GM21723 (cell line): ENCODE measurements around the gene CAVIN3.

Experiments used
- ATAC-seq: cut with Tn5 transposase; IDR thresholded peaks from one replicate; pipeline ENCODE4 v1.9.1; 2021; ENCODE audit warnings: mild to moderate bottlenecking, moderate library complexity; ENCODE audit not compliant: unreplicated experiment

Gene CAVIN3, protein sequence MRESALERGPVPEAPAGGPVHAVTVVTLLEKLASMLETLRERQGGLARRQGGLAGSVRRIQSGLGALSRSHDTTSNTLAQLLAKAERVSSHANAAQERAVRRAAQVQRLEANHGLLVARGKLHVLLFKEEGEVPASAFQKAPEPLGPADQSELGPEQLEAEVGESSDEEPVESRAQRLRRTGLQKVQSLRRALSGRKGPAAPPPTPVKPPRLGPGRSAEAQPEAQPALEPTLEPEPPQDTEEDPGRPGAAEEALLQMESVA

DNA sequence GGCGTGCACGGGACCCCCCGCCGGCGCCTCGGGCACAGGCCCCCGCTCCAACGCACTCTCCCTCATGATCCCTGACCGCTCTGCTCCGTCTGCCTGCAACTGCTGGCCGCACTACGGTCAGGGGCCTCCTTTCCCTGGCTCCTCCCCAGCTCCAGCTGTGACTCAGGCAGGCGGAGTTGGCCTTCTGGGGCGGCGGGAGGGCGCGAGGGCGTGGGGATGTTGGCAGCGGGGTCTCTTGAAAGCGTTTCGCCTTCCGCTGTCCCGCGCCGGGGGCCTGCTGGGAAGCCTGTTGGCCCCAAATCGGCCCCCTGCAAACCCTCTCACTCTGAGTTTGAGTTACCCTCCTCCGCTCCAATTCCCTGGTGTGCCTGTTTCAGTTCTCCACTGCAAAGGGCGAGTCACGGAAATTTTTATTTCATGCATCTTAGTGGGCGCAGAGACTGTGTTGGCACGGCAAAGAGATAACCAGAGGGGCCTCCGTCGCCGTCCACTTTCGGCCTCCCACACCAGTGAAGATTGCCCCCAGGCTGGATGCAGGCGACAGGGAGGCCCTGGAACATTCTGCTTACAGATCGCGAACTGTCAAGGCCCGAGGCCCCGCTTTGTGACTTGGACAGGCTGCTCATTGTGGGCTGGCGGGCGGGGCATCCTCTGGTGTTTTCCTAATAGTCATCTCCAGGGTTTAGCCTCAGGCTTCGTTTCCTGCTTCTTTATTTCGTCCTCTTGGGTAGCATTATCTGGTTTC, at the start of gene CAVIN3:
Gene CAVIN3 (minus strand): TSS at position 91 of the 745 bp plus-strand sequence. CDS start 25 bp downstream, at position 66.
- ATAC-seq = no peak

DNA sequence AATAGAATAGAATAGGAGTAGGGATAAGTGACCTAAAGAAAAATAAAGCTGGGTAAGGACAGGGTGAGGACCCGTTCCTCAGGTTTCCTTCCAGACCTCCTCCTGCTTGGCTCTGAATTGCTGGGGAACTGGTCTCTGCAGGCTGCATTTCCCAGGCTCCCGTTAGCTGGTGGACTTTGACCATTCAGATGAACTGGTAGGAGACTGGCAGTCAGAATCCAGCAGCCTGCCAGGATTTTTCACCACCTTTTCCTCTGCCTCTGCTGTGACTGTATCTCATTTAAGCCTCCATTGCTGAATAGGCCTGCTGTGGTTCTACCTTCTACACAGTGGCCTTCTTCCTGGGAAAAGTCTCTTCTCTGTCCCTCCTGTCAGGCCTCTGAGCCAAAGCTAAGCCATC, 45.4 kb upstream of the CAVIN3 start:
- no peak for ATAC-seq

DNA sequence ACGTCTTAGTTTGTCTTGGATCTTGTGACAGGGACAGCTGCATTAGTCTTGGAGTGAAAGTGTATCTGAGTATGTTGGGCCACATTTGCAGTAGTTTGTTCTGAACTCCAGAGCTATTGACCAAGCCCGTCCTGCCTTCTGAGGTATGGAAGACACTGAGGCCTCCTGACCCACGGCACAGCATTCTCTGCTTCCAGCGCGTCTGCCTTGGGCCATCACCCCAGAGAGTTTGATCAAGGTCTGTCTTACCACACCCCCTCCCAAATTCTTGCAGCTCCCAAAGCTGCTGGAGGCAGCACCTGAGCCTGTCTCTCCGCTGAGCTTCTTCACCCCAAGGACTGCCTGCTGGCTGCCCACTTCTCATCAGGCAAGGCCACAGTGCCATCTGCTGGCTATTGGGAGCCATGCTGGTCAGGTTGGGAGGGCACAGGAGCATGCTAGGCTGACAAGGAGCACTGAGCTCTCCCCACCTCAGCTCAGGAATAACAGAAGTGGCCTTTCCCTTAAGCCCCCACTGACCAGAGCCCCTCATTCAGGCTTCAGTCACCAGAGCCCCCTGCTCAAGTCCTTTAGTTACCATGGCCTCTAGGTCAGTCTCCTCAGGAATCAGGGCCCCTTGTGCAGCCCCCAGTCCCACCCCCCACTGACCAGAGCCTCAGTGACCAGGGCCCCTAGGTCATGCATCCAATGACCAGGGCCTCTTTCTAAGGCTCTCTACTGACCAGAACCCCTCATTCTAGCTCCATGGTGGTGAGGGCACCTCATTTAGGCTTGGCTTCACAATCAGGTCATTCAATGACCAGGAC, 42.8 kb upstream of the CAVIN3 start:
- ATAC-seq = peak; percentile 92

DNA sequence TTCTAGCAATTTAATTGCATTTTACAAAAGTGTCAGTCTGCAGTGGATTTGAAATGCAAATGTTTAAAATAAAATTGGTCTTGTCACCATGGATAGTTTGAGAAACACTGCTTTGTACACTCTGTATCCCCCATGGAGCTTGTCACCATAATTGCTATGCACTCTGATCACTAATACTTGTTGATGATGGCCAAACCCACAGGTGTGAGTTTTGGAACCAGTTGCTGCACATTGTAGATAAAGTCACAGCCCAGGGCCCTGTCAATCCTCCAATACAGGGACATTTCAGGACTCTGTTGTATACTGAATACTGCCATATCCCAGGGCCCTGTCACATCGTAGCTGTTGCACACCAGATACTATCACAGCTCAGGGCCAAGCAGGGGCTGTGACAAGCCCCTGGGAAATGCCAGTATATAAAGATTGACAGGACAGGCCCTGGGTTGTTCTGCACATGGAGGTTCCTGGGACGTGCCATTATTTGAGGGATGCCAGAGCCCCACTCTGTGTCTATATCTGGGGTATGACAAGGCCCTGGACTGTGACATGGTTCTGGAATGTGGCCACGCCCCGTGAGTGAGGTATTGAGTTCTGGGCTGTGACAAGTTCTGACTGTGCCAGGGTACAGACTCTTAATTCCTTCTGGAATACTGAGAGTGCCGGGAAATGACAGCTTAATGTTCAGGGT, 42.0 kb upstream of the CAVIN3 start:
- ATAC-seq = no peak

DNA sequence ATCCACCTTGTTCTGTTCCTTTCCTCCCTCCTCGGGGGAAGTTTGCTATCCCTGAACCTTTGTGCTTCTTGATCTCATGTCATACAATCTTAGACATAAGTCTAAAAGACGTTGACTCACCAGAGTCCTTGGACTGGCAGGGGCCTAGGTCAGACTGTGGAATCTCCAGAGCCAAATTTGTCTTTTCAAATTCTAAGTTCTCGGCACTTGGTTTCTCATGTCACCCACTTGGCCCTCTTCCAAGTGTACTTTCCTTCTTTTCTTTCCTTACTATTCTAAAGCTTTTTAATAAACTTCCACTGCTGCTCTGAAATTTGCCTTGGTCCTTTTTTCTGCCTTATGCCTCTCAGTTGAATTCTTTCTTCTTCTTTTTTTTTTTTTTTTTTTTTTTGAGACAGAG, 39.9 kb upstream of the CAVIN3 start:
- no peak for ATAC-seq

DNA sequence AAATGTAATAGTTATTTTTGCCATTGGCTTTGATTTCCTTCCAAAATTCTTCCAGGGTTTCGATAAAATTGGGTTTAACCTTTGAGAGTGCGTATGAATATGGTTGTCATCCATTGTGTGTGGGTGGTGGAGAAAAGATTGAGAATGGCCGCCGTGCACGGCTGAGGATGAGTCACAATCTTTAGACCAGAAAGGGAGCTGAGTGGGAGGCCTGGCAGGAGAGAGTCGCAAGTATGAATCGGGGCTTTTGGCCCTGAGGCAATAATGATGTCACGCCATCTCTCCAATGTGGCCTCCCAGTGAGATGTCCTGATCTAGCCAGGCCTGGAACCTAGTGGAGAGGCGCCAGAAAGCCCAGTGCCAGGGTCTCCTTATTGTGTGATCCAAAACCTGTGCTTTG, 36.9 kb upstream of the CAVIN3 start:
- ATAC-seq = no peak

DNA sequence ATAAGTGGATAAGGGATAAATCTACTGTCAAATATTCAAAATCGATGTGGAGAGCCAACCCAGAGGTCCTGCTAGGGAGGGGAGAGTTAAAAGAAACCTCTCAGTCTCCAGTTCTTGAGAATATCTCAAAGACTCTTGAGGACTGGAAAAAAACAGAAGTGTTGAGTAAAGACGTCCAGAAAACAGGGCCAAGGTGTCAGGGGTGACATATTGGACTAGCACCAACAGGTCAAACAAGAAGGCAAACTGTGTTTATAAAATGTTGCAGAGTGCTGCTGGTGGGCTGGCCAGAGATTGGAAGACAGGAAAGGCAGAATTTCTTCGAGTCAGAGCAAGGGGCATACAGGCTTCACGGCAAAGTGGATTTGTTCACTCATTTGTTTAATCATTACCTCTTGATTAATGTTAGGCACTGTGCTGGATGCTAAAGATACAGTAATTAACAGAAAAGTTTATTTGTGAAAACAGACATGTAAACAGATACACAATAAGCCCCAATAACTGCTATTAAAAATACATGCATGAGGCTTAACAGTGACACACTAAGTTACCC, 36.3 kb upstream of the CAVIN3 start:
- no peak for ATAC-seq

DNA sequence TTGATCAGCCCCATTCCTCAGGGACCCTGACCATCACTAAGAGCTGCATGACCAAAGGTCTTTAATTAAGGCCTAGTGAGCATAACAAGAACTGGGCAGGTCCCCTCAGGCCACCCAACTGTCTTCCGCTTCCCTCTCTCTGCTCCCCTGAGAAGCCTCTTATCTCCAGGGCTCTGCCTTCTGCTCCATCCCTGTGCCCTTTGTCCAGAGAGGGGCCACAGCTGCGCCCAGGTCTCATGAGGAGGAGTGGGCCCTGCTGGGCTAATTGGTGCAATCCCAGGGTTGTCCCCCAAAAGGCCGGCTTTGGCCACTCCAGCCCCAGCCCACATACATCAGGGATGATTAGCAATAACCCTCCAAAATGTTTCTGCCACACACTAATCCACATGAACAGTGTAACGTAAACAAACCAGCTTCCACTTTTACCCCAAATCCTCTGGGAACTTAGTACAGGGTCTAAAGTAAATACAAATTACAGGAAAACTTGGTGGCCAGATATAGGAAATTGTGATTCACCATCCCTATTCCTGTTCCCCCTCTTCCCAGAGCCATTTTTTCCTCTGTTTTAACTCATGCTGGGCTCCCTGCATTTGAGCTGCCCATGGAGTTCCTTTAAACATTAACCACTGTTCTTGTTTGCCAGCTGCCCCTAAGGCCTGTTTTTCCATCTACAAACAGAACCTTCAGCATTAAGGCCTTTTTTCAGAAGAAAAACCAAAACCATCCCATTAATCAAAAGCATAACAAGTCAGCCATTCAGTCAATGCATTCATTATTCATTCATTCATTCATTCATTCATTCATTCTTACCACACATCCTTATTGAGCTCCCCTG, 34.6 kb upstream of the CAVIN3 start:
- ATAC-seq = no peak

DNA sequence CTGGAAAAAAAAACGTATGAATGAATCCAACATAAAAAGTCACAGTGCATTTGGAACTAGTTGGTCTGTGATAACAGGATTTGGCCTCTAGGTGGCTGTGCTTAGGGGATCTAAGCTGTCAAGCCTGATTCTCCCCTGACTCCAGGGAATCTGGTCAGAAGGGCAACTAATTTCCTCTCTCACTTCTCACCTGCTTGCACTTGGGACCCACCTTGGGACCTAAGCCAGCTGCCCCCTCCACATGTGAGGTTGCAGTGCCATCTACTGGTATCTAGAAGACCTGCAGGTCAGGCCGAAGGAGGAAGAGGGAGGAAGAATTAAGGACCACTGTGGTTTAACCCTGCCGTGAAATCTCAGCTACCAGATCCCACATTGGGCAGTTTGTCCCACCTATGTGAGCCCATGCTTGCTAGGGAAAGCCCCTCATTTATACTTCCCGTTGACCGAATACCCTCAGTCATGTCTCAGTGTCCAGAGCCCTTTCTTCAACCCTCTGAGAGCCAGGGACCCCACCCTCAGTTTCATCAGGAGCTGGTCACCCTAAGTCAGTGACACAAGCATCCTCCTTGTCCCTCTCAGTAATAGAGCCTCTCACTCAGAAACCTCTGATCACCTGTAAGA, 33.2 kb upstream of the CAVIN3 start:
- peak; percentile 88 for ATAC-seq

DNA sequence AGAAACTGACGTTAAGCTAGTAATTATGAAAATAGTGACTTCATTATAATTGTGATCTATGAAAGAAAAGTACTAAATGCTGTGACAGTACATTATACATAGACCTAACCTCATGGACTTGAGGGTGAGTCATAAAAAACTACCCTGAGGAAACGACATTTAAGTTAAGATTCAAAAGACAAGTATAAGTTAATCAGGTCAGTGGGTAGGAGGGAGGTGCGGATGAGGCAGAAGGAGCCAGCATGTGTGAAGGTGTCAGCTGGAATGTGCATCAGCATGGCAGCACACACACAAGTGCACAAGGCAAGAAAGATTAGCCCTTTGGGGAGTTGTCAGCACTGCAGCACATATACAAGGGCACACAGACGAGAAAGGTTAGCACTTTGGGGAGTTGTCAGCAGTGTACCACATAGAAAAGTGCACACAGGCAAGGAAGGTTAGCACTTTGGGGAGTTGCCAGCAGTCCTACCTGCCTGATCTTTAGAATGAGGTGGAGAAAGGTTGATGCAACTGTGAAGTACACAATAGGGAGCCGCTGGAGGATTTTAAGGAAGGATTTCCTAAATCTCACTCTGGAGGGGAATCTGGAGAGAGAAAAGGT, 31.6 kb upstream of the CAVIN3 start:
- no peak for ATAC-seq

DNA sequence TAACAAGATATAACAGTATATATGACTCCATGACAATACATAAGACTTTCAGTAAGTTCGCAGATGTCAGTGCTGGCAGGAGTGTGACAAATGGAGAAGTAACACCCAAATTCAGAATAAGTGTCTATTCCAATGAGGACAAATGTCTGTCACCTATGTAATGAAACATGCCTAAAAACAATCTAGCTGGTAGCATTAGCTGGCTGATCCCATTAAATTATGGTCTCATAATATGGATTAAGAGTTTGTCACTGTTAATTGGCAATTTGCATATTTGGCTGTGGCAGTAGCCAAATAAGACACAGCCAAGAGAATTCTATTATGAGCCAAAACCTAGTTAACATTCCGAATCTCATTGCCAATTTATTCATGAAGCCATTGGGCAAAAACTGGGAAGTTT, 30.2 kb upstream of the CAVIN3 start:
- ATAC-seq = no peak

DNA sequence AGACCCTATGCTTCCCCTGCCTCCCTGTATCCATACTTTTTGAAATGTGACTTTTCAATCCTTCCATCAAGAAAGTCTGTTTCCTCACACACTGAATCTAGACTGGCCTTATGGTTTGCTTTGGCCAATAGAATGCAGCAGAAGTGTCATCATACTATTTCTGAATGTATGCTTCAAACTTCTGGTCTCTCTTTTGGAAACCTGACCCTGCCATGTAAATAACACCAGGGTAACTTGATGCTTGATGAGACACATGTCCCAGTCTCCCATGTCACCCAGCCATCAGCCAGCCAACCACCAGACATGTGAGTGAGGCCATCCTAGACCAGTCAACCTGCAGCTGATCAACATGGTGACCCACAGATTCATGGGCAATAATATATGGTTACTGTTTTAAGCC, 29.7 kb upstream of the CAVIN3 start:
- no peak for ATAC-seq

DNA sequence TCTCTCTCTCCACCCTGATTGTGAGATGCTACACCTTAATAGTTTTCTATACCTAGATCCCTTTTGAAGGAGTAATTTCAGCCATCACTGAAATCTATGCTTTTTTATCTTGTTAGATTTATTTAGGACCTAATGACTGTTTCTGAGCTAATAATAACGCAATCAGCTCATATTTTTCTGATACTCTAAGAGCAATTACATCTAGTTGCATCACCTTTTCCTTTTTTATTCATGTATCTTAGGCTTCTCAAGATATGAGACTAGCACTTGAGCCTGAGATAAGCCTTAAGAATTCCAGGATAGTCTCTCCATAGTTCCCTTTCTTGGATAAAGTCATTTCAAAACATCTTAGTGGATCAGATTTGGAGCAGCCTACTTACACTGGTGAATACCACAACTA, 25.1 kb upstream of the CAVIN3 start:
- no peak for ATAC-seq

DNA sequence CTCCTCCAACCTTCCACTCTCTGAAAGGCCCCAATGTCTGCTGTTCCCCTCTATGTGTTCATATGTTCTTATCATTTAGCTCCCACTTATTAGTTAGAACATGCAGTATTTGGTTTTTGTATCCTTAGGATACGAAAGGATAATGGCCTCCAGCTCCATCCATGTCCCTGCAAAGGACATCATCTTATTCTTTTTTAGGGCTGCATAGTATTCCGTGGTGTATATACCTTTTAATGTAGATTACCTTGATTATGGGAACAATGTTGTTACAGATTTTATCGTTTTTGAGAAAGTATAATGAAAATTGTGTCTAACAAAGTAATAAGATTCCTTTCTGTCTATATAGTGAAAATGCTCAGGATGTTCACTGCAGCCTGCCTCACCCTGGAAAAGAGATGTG, 16.0 kb upstream of the CAVIN3 start:
- no peak for ATAC-seq

DNA sequence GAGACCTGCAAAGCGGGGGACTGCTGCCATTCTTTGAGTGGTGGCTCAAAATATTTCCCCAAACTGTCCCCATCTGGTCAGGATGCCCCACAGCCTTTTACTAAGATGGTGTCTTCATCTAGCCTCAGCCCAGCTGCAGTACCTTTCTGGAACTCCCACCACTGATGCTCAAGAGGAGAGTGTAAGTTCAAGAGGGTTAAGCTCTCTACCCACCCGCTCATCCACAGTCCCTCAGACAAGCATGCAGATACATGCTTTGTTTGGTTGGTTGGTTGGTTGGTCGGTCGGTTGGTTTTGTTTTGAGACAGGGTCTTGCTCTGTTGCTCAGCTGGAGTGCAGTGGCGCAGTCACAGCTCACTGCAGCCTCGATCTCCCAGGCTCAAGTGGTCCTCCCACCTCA, 14.5 kb upstream of the CAVIN3 start:
- ATAC-seq = no peak

DNA sequence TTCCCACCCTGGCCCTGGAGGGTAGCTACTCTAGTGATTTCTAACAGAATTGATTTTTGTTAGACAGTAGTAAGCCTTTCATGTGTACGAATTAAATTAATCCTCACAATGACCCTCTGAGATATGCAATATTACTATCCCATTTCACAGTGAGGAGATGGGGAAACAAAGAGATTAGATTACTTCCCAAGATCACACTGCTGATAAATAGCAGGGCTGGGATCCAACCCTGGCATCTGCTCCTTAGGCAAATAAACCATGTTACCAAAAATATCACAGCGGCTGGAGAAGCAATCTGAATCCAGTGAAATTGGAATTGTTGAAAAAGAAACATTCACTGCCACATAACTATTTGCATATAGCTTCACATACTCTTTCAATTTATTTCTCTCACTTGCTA, 12.8 kb upstream of the CAVIN3 start:
- ATAC-seq = no peak

DNA sequence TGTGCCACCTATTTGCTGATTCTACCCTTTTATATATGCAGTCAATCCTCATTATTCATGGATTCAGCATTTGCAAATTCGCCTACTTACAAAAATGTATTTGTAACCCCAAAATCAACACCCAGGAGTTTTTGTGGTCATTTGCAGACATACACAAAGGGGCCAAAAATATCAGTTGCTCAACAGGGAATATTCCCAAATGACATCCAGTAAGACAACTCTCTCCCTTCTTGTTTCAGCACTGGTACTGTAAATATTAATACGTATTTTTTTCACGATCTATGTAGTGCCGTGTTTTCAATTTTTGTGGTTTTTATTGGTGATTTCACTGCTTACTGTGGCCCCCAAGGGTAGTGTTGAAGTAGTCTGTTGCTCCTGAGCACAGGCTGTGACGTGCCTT, 11.8 kb upstream of the CAVIN3 start:
- ATAC-seq = no peak

DNA sequence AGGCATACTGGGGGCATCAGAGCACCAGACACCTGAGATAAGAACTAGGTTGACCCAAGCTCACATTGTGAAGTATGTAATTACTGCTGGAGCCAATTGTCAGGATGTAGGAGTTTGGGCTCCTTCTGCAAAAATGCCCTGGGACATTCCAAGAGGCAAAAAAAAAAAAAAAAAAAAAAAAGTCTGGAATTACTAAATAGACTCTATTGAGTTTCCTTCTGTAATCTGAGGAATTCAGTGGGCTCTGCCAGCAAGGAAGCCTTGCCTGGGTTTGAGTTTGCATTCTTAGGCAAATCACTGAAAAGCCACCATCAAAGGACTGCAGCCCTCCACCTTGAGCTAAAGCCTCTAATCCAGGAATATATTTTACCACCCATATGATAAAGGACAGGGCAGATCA, 8.0 kb upstream of the CAVIN3 start:
- no peak for ATAC-seq

DNA sequence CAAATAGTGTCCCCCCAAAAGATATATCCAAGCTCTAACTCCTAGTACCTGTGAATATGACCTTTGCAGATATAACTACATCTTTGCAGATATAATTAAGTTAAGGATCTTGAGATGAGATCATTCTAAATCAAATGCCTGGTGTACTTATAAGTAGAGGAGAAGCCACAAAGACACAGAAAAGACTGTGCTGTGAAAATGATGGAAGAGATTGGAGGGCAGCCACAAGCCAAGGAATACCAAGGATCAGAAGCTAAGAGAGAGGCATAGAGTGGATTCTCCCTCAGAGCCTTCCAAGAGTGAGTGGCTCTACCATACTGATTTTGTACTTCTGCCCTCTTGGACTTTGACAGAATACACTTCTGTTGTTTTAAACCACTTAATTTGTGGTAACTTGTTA, 7.5 kb upstream of the CAVIN3 start:
- no peak for ATAC-seq
